Epithelial cell of proximal tubule (primary cell): ENCODE data around the gene NRG2. TPM values are rescaled to one million over a fixed set of nuclear protein-coding genes. Genes with fewer than 3 reads are reported as not detected.
A peak's percentile ranks its signal among the peaks of the same experiment; 100 is the strongest.

Experiments used
- DNase-seq: peaks from one replicate; pipeline ENCODE4 v3.0.0-alpha.2; 2011; ENCODE audit warnings: low read depth
- H3K4me3 ChIP-seq: 2 replicates; pipeline ENCODE4 v1.5.1; 2011; ENCODE audit warnings: low read depth, mild to moderate bottlenecking, low read length
- total RNA-seq: library from RNA; depleted of rRNA; stranded (reverse); fragments of >200 nt; gene quantifications from 2 replicates; pipeline ENCODE4 v1.2.3, GENCODE V29; 2015
- TF ChIP-seq, protein P1 (sequence below): conservative IDR thresholded peaks from 2 replicates; pipeline ENCODE4 v1.5.1; 2012; ENCODE audit warnings: low read depth, mild to moderate bottlenecking, low read length

The NRG2 gene
- total RNA-seq, 1 donor from 2014 or later: 1.5 TPM

DNA sequence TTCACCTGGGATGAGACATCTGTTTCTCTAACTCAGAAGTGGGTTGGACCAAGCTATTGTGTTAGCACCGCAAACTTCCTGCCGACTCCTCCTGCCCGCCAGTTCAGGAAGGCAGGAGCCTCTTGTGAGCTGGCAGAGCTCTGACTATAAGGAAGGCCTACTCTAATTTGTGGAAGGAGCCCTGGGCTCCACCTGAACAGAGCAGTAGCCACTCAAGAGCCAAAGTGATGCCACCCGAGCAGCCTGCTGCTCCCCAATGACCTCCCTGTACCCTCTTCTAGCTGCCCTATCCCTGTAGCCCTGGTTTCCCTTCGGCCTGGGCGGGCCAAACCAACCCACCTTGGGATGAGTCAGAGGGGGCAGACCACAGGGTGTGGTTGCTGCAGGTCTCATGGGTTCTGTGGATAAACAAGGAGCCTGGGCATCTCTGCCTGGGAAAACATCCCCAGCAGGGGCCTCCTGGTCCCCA, 165.9 kb downstream of the NRG2 start:
- DNase-seq: no peak
- TF ChIP-seq, protein P1, sequence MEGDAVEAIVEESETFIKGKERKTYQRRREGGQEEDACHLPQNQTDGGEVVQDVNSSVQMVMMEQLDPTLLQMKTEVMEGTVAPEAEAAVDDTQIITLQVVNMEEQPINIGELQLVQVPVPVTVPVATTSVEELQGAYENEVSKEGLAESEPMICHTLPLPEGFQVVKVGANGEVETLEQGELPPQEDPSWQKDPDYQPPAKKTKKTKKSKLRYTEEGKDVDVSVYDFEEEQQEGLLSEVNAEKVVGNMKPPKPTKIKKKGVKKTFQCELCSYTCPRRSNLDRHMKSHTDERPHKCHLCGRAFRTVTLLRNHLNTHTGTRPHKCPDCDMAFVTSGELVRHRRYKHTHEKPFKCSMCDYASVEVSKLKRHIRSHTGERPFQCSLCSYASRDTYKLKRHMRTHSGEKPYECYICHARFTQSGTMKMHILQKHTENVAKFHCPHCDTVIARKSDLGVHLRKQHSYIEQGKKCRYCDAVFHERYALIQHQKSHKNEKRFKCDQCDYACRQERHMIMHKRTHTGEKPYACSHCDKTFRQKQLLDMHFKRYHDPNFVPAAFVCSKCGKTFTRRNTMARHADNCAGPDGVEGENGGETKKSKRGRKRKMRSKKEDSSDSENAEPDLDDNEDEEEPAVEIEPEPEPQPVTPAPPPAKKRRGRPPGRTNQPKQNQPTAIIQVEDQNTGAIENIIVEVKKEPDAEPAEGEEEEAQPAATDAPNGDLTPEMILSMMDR: no peak
- no peak overlapping the region for H3K4me3 ChIP-seq

DNA sequence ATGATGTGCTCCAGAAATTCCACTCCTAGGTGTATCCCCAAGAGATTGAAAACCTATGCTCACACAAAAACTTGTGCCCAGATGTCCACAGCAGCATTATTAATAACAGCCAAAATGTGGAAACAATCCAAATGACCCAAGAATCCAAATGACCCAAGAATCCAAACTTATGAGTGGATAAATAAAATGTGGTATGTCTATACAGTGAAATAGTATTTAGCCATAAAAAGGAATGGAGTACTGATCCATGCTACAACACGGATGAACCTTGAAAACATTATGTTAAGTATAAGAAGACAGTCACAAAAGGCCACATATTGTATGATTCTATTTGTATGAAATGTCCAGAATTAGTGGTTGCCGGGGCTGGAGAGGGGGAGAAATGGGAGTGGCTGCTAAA, 167.1 kb downstream of the NRG2 start:
- no peak for DNase-seq
- TF ChIP-seq, protein P1: no peak
- H3K4me3 ChIP-seq: no peak overlapping the region

DNA sequence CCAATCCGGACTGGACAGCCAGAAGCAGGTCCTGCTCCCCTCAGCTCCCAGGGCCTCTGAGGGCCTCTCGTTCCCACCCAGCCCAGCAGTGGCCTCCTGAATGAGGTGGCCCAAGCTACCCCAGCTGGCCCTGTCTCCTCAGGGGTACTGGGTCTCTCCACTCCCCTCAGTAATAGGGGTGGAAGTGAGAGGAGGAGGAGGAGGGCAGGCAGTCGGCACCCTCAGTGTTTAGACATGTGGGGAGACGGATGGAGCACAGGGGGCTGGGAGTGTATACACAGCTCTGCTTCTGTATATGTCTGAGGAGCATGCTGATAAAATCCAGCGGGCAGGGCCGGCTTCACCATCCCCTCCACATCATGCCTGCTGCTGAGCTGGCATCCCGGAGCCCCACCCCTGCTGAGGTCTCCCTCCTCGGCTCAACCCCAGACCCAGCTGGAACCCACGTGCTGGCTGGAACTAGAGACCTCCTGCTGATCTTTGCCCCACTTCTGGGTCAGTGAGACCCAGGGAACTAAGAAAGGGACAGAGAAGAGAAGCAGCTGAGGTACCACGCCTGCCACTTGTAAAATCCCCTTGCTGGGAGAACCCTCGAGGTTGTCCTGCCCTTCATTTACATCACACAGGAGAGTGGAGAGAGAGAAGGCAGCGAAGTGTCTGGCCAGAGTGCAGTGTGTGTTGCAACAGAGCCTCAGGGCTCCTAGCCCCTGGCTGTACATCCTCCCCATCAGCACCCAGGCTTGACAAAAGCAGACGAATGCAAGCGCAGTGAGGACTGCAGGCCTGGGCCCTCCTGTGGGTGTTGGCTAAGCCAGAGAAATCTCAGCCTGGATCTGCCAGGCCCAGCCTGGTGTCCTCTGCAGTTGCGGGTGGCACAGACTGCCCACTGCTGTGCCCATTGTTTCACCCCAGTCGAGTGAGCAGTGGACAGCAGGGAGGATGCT, 170.0 kb downstream of the NRG2 start:
- no peak for DNase-seq
- TF ChIP-seq, protein P1: no peak
- H3K4me3 ChIP-seq: no peak overlapping the region

DNA sequence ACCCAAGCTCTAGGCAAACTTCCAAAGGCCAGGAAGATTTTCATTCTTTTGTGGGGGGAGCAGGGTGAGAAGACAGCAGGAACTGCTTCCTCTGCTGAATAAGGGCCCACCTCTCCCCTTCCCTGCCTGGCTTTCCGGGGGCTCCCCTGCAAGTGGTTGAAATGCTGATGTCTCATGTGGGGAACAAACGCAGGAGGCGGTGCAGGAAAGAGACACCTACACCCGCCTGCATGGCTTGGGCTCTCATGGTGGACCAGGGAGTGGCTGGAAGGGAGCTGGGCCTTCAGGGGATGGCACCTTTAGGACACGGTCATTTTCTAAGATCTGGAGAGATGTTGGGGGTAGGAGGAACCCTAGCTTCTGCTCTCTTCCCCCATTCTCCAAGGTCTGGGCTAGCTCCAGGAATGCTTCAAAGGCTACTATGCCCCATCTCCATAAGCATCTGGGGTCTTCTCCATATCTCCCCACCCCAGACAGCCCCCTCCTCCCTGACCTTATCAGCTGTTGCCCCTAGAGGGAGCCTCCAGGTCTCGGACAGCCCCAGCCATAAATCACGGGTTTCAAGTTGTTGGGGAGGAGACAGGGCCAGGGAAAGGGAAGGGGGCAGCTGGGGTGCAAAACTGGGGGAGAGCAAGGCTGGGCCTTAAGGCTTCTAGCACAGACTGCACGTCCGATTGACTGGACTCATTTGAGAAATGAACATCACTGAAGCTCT, 170.9 kb downstream of the NRG2 start:
- no peak for DNase-seq
- no peak overlapping the region for H3K4me3 ChIP-seq
- TF ChIP-seq, protein P1: peak; percentile 7

DNA sequence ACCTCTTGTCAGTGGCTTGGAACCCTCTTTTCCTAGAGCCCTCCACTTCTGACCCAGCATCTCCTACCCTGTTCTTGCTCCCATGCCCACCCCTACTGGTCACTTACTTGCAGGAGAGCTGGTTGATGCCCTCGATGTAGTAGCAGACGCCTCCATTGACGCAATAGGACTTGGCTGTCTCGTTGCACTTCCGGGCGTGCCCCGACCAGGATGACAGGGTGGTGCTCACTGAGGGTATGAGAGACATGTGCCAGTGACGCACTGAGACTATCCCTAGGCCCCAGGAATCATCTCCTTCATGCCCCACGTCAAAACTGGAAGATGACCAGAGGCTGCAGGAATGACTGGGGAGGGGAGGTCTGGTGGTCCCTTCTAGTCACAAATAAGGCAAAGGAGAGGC, 171.5 kb downstream of the NRG2 start:
- no peak for DNase-seq
- H3K4me3 ChIP-seq: no peak overlapping the region
- TF ChIP-seq, protein P1: no peak

DNA sequence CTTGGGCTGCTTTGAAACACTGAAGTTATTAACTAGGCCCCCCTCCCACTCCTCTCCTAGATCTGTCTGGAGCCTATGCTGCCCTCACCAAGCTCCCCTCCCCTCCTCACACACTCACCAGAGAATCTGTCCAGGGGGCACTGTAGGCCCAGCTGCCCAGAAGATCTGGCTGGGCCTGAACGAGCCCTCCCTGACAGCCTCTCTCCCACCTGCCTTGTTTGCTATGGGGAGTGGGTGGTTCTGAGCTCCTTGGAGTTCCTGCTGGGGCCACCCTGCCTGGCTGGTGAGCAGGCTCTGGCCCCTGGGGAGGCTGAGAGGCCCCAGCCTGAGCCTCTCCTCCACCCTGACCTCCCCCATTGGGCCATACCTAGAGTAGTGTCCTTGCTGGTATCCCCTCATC, 172.4 kb downstream of the NRG2 start:
- TF ChIP-seq, protein P1: no peak
- no peak overlapping the region for H3K4me3 ChIP-seq
- no peak for DNase-seq
